ENCODE data around the gene PIP5K1A. TPM values are rescaled to one million over a fixed set of nuclear protein-coding genes. Genes with fewer than 3 reads are reported as not detected.

Gene PIP5K1A
- total and polyA plus RNA-seq, 9 of the 15 experiments (the other 6 are each of a cell fraction or from before 2014, with no cell fraction given) = 1.9 to 42.4 (median 18.8) TPM

- TF ChIP-seq ZFP30 (CRISPR knock-in tag; IDR thresholded peaks at IDR 0.05; ENCODE audit: borderline replicate concordance) (no peak), ZNF644 (tag; IDR thresholded peaks at IDR 0.05; ENCODE audit: low read depth) (0 out of 2 replicates have a peak, but pooled peaks have one; percentile 72), ETV1 (tag; conservative IDR thresholded peaks at IDR 0.05; ENCODE audit: low read depth) (peak; percentile 58; the same call in 1 of the 2 replicates), GATAD2B (IDR thresholded peaks at IDR 0.05; ENCODE audit: borderline replicate concordance) (no peak), HNRNPH1 (optimal IDR thresholded peaks at IDR 0.05; ENCODE audit: low read depth, low read length) (no peak), DLX4 (CRISPR knock-in tag; IDR thresholded peaks at IDR 0.05) (no peak), BRD9 (IDR thresholded peaks at IDR 0.05; ENCODE audit: low read depth, partially characterized antibody) (peak; percentile 43), SMAD2 (IDR thresholded peaks at IDR 0.05; ENCODE audit: low read depth, low read length) (no peak), ATF3 (IDR thresholded peaks at IDR 0.05) (peak; percentile 68), ATF3 (CRISPR knock-in tag; conservative IDR thresholded peaks at IDR 0.05) (no peak), SOX6 (IDR thresholded peaks at IDR 0.05) (no peak), SMARCA4 (IDR thresholded peaks at IDR 0.05) (no peak; the same call in 1 of the 2 replicates), E2F1 (CRISPR knock-in tag; IDR thresholded peaks at IDR 0.05) (no peak), EWSR1 (IDR thresholded peaks at IDR 0.05; ENCODE audit: borderline replicate concordance, low read depth, partially characterized antibody) (no peak), NFIX (CRISPR knock-in tag; IDR thresholded peaks at IDR 0.05; ENCODE audit: low read depth) (no peak), MLLT1 (IDR thresholded peaks at IDR 0.05) (peak; percentile 58 to 98; a peak in 3 of 4 replicates), SP2 (IDR thresholded peaks at IDR 0.05; ENCODE audit: extremely low read depth, low read depth, low read length, poor library complexity, severe bottlenecking) (no peak), NFE2 (IDR thresholded peaks at IDR 0.05; ENCODE audit: low read depth) (peak; percentile 72), C11orf30 (IDR thresholded peaks at IDR 0.05; ENCODE audit: low read depth) (peak; percentile 95), TCF15 (CRISPR knock-in tag; IDR thresholded peaks at IDR 0.05) (no peak), MTA1 (IDR thresholded peaks at IDR 0.05; ENCODE audit: borderline replicate concordance) (0 out of 2 replicates have a peak, but pooled peaks have one; percentile 11)
- TF ChIP-seq, protein P1, sequence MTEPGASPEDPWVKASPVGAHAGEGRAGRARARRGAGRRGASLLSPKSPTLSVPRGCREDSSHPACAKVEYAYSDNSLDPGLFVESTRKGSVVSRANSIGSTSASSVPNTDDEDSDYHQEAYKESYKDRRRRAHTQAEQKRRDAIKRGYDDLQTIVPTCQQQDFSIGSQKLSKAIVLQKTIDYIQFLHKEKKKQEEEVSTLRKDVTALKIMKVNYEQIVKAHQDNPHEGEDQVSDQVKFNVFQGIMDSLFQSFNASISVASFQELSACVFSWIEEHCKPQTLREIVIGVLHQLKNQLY (CRISPR knock-in tag; conservative IDR thresholded peaks at IDR 0.05) = no peak
These were observed 56.2 kb downstream of the PIP5K1A start, which contains the start of gene PSMD4 (continued) for GRCh38 chr1:151254217-151255213.

All from K562 (cell line).